ENCODE results near the gene ATP11C.

DNA sequence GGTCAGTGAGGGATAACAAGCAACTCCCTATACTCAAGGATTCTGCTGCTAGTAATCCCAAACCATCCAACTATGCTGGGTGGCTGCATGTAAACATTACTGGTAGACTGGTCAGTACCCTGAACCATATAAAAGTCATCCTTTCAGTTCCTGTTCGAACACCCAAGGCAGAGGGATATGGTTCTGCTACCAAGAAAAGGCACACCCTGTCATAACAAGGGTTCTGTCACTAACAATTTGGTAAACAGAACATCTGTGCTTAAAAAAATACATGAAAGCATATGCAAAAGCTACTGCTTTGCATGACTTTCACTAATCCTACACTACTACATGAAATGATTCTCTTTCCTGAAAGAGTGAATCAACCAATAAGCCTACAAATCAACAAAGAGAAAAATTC is 148.0 kb downstream of the ATP11C start:
- TF ChIP-seq POLR2A (IDR thresholded peaks at IDR 0.05), result no peak
- TF ChIP-seq, protein P1, sequence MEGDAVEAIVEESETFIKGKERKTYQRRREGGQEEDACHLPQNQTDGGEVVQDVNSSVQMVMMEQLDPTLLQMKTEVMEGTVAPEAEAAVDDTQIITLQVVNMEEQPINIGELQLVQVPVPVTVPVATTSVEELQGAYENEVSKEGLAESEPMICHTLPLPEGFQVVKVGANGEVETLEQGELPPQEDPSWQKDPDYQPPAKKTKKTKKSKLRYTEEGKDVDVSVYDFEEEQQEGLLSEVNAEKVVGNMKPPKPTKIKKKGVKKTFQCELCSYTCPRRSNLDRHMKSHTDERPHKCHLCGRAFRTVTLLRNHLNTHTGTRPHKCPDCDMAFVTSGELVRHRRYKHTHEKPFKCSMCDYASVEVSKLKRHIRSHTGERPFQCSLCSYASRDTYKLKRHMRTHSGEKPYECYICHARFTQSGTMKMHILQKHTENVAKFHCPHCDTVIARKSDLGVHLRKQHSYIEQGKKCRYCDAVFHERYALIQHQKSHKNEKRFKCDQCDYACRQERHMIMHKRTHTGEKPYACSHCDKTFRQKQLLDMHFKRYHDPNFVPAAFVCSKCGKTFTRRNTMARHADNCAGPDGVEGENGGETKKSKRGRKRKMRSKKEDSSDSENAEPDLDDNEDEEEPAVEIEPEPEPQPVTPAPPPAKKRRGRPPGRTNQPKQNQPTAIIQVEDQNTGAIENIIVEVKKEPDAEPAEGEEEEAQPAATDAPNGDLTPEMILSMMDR (IDR thresholded peaks at IDR 0.05), result no peak
- TF ChIP-seq EP300 (IDR thresholded peaks at IDR 0.05), result no peak

Data from sigmoid colon (tissue), 4 donors.